SH-SY5Y (cell line): ENCODE data around the gene SPR.

Experiments
- GATA2 ChIP-seq: IDR thresholded peaks from 2 replicates; pipeline ENCODE4 v1.6.1; 2011; ENCODE audit warnings: mild to moderate bottlenecking, low read depth, low read length
- GATA3 ChIP-seq: IDR thresholded peaks from 2 replicates; pipeline ENCODE4 v1.6.1; 2011; ENCODE audit warnings: low read depth, mild to moderate bottlenecking, low read length, moderate library complexity

- TF ChIP-seq GATA3 (no peak), GATA2 (no peak)
Observed at GRCh38 chr2:72849138-72849462, 38.1 kb upstream of the SPR start.
